ENCODE data around the gene CEP104.

- TF ChIP-seq, protein P1, sequence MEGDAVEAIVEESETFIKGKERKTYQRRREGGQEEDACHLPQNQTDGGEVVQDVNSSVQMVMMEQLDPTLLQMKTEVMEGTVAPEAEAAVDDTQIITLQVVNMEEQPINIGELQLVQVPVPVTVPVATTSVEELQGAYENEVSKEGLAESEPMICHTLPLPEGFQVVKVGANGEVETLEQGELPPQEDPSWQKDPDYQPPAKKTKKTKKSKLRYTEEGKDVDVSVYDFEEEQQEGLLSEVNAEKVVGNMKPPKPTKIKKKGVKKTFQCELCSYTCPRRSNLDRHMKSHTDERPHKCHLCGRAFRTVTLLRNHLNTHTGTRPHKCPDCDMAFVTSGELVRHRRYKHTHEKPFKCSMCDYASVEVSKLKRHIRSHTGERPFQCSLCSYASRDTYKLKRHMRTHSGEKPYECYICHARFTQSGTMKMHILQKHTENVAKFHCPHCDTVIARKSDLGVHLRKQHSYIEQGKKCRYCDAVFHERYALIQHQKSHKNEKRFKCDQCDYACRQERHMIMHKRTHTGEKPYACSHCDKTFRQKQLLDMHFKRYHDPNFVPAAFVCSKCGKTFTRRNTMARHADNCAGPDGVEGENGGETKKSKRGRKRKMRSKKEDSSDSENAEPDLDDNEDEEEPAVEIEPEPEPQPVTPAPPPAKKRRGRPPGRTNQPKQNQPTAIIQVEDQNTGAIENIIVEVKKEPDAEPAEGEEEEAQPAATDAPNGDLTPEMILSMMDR (IDR thresholded peaks at IDR 0.05) = no peak
- TF ChIP-seq POLR2A (IDR thresholded peaks at IDR 0.05) = no peak
- TF ChIP-seq POLR2AphosphoS5 (IDR thresholded peaks at IDR 0.05) = no peak
- no peak for TF ChIP-seq EP300 (IDR thresholded peaks at IDR 0.05)
Observed at GRCh38 chr1:3905266-3905952, 48.4 kb upstream of the CEP104 start.

Measured in suprapubic skin (tissue), 4 donors.